Stimulated activated CD8-positive, alpha-beta memory T cell treated with anti-CD3 and anti-CD28 coated beads, Interleukin-2, amount 100 ng/mL, for 48 hours (primary cell): Measurements from ENCODE around the gene CBX1.
A peak's percentile ranks its signal among the peaks of the same experiment; 100 is the strongest.
"Not testable (repeated sequence)": the region's sequence is repeated elsewhere in the genome, so short reads cannot be mapped to it uniquely, and the experiment has no call there.

Experiments used
- DNase-seq, 2 donors: peaks; one replicate each; pipeline ENCODE4 v3.0.0-alpha.2; 2020; ENCODE audit warnings: low read depth in 2 of 2

CBX1 gene

DNA sequence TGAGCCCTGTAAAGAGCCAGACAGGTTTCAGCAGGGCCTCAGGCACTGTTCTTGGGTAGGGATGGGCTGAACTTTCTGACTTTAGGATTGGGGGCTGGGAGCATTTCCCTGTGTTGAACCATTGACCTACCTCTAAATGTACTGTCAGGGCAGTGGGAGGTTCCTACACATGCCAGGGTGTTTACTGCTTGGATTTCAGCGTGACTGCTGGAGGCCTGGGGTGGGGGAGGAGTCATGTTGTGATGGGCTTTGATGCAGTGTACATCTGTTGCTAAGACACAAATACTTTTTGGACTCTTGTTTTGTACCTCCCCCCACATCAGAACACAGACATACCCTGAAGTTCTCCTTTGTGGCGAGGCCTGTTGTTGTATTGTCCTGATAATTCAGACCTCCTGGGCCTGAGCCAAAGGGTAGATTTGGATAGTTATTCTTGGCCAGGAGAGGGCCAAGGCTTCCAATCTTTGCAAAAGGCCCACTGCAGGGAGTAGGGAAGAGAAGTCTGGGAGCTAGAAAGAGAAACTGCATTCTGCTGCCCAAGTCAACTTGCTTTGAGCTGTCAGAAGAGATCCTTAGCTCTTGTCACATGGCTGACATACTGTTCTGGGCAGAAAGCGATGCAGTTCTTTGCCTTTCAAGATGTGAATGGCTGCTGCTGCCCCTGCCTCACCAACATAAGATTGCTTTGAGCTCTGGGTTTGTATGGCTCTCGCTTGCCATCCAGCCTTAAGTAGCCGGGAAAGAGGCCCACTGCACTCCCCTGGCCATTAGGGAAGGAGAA is 49.4 kb downstream of the CBX1 start:
- no peak for DNase-seq

DNA sequence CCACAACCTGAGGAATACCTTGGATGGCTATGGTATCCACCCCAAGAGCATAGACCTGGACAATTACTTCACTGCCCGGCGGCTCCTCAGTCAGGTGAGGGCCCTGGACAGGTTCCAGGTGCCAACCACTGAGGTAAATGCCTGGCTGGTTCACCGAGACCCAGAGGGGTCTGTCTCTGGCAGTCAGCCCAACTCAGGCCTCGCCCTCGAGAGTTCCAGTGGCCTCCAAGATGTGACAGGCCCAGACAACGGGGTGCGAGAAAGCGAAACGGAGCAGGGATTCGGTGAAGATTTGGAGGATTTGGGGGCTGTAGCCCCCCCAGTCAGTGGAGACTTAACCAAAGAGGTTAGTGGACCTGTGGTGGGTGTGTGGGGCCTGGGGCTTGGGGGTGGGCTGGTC is 50.0 kb downstream of the CBX1 start:
- DNase-seq: no peak

DNA sequence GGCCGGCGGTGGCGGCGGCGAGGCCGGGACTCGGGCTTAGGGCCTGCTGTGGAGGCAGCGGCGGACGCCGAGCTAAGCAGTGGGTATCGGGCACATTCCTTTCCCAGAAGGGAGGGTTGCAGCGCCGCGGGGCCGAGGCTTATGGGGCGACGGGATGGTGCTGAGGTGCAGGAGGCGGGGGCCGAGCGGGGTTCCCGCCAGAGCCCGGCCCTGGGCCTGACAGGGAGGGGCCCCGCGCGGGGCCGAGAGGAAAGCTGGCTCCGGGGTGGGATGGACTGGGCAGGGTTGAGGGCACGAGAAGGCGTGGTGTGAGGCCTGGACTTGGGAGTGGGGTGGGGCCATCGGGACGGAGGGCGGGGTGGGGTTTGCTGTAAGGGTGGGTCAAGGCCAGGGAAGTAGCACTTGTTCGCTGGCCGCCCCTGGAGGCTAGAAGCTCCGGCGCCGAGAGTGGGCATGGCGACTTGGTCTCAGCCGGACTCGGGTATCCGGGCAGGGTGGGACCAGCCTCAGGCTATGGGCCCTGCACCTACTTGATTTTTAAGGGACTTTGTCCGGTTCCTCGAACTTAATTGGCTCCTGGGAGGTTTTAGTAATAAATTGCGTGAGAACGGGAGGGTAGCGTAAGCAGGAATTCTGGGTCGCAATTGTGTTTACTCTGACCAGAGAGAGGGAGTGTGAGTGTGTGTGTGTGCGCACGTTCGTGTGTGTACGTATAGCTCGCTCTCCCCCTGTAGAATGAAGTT is 52.7 kb downstream of the CBX1 start:
- DNase-seq: peak; percentile 55 to 57

DNA sequence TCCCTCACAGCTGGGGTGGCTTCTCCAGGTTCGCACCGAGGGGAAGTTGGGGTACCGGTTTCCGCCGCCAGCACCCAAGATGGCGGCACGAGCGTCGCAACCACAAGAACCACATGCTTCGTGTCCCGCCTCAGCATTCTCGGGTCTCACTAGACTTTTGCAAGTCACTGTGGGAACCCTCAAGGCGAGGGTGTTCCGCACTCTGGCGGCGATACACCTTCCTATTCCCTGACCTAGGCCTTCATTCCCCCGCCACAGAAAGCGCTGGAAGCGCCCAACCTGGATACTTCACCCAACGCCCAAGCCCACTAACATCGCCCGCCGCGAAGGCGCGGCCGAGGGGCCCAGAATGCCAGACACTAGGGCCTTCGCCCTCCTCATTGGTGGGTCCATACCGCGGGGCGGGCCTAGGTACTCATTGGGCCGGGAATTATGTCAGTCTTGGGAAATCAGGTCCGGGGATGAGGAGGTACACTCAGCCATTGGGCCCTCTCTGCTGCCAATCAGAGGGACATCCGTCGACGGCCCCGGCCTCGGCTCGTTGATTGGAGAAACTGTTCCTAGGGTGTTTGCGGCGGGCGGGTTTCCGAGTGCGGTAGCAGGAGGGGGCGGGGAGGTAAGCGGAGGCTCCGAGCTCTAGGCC is 53.4 kb downstream of the CBX1 start, which contains the start of gene NFE2L1:
NFE2L1 (plus strand) TSS at position 619 of the 643 bp plus-strand sequence. CDS start 2,760 bp downstream, outside the sequence.
- peak; percentile 92 to 96 for DNase-seq

DNA sequence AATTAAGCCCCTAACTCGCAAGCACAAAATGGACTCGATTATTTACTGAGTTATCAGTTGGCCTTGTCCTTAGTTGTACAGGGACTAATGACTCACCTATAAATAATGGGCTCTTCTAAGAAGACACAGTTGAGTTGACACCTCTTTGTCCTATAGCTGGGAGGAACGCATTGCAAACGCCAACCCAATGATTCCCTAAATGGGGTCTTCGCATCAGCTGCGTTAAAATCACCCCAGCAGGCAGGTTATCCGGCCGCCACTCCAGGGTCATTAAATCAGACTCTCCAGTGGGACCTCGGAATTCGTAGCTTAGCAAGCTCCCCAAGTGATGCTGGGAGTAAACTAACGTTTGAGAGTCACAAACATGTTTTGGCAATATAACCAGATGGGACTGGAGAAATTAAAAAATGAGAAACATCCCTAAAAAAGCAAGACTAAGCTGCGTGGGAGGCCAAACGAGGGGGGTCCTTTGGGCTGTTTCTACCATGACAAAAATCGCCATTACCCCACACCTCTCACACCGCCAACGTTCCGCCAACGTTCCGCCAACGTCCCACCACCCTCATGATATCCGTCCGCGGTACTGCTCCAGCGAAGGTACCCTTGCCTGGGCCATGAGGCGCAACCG is 54.1 kb downstream of the CBX1 start:
- DNase-seq: no peak

DNA sequence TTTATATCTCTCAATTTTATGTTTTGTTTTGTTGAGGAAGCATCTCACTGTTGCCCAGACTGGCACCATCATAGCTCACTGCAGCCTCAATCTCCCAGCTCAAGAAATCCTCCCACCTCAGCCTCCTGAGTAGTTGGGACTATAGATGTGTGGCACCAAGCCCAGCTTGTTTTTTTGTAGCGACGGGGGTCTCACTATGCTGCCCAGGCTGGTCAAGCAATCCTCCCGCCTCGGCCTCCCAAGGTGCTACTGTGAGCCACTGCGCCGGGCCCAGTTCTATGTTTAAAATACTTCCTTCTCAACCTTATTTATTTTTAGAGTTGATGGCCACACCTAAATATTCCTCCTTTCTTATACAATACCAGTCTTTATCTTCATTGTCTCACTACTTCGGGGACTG is 55.0 kb downstream of the CBX1 start:
- no peak for DNase-seq

DNA sequence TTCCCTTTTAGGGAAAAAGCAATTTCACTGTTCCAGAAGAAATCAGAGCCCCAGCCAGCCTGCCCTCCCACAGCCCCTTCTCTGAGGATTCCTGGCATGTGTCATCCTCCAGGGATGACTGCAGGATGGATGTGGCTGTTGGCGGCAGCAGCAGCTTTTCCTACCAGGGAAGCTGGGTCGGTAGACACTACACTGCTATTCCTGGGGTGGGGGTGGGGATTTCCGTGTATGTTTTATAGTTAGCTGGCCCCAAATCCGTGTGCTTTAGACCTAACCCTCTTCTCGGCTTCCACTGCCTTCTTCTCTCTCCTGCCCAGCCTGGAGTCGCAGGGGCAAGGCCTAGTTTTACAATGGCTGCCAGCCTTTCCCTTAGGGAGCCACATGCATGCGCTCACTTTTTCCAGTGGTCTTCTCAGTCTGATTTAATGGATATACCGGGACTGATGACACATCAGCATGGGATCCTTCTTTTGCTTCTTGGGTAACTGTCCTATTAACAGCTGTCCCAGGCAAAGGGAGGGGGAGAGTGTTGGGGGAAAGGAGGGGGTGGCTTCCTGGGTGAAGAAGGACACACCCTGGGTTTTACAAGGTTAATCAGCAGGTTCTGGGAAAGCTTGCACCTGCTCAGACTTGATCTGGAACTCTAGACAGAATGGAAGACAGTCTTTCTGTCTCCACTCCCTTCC is 55.8 kb downstream of the CBX1 start:
- no peak for DNase-seq

DNA sequence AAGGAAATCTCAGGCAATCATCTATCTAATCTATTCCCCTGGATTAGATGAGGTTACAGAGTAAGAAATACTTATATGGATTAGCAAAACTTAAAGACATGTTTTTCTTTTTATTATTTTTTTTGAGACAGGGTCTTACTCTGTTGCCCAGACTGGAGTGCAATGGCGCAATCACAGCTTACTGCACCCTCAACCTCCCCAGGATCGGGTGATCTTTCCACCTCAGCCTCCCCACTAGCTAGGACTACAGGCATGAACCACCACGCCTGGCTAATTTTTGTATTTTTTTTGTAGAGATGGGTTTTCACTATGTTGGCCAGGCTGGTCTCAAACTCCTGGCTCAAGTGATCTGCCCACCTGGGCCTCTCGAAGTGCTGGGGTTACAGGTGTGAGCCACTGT is 56.4 kb downstream of the CBX1 start:
- DNase-seq: no peak

DNA sequence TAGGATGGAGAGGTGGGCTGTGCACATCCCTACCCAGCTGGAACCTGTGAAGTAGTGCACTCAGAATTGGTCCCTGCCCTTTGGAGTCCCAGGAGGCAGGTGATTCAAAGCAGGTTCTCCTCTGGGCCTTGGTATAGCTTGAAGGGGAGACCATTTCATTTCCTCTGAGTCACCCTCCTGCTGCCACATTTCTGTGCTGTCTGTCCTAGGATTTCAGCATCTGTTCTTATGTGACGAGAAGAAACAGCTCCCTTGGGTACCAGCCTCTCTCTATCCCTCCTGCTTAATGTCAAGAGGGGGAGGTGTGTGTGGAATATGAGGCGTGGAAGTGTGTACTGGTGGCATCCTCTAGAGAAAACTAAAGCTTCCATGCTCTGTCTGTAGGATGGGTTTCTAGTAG is 58.1 kb downstream of the CBX1 start:
- DNase-seq: no peak

DNA sequence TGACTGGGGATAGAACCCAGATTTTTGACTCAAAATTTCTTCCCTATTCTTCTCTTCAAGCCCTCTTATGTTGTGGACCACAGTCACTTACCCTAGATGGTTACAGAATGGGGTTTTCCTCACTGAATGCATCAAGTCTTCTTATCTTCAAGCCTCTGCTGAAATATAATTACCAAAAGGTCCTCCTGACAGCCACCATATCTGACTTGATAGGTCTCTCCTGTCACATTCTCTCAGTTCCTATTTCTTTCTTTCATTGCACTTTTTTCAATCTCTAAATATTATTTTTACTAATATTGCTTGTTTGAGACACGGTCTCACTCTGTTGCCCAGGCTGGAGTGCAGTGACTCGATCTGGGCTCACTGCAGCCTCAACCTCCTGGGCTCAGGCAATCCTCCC is 62.6 kb downstream of the CBX1 start:
- DNase-seq: no peak

DNA sequence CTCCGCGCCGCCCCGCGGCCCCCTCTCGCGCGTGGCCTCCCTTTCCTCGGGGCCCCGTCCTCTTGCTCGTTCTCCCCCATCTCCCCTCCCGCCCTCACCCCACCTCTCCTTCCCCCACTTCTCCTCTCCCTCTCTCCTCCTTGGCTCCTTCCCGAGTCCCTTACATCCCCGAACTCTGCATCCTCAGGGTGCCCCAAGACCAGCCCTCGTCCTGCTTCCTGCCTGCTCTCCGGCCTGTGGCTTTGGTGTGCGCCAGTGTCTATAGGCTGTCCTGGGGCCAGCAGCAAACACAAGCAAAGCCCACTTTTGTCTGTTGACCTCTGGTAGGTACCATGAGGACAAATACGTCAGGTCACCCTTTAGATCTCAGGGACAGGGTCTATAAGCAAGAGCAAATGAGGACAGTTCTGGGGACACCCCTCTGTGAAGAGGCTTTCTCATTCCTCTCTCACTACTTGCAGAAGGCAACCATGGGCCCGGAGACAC is 63.4 kb downstream of the CBX1 start:
- no peak for DNase-seq

DNA sequence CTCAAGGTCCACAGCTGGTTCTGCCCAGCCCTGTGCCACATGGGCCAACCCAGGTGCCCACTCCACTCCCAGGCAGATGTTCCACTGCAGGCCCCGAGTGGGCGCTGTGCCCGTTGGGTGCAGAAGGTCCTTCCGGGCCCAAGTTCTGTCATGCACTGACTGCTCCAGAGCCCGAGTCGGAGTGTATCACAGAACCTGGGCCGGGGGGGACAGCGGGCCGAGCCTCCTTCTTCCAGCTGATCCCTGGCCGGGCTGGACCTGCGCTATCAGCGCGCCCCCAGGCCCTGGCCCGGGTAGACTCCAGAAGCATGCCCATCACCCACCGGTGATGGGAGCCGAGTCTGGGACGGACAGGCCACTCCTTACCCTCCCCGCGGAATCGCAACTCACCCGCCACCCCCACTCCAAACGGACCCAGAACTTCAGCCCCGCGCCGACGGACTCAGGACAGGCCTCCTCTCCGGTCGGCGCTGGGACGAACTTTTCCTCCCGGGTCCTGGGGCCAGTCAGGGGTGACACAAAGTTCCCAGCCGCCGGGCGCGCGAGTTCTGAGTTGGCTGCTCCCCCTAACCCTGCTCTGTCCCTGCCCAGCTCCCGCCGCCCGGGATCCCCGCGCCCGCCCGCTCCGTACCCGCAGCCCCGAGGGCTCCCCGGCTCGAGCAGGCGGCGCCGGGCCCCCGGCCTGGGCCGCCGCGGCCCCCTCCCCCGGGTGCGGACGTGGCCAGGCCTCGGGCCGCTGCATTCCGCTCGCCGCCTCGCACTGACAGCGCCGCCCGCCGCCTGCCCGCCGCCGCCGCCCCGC is 64.0 kb downstream of the CBX1 start, which contains the start of gene COPZ2:
COPZ2 (minus strand) TSS at position 762 of the 802 bp plus-strand sequence; CDS start at position 742, 20 bp downstream.
- peak in 1 of 2 donors; percentile 52 for DNase-seq

DNA sequence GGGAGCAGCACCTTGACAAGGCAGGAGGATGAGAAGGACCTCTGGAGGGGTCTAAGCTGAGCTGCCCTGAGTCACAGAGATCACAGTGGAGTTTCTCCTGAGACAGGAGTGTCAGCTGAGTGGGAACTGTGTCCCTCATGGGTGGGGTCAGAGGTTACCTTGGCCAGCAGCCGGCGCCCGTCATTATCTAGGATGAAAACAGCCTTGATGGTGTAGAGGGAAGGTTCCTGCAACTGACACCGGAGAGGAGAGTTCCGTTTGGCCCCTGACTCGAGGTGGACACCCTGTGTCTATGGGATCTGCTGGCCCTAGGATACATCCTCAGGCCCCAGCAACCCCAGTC is 64.6 kb downstream of the CBX1 start:
- no peak for DNase-seq

DNA sequence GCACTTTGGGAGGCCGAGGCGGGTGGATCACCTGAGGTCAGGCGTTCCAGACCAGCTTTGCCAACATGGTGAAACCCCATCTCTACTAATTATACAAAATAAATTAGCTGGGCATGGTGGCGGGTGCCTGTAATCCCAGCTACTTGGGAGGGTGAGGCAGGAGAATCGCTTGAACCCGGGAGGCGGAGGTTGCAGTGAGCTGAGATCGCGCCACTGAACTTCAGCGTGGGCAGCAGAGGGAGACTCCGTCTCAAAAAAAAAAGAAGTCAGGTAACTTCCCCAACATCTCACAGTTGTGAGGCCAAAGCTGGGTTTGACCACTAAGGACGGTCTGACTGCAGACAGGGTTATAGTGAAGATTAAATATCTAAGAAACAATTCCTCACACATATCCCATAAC is 66.5 kb downstream of the CBX1 start:
- not testable (repeated sequence) for DNase-seq

DNA sequence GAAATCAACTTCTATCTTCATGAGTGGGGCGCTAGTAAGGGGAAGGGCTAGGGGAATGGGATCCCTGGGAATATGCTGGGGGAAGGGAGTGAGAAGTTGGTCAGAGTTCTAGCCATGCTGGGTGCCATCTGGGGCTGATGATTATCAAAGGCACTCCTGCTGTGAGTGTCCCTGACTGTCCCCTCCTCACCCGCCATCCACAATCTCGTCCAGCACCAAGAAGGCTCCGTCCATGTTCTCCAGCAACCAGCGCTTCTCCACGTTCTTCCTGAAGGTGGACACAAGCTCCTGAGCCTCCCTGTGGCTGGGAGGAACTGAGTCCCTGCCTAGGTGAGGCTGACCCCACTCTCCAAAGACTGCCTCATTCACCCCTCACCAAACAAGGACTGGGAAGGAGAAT is 69.3 kb downstream of the CBX1 start:
- DNase-seq: no peak

DNA sequence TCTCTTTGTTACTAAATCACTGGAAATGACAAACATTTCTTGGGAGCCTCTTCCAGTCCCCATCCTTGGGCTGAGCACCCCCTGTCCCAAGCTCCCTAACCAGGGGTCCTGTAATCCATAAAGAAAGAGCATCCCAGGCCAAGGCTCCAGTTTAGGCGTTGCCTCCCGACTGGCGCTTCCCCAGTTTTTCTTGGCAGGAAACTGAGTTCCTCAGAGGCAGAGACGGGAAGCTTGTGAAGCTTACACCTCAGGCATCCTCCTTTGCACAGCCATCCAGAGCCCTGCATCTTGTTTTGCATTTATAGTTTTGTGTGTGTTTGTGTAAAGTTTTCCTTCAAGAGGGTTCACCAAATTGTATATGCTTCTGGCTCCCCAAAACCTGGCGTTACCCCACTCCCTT is 70.7 kb downstream of the CBX1 start:
- no peak for DNase-seq

DNA sequence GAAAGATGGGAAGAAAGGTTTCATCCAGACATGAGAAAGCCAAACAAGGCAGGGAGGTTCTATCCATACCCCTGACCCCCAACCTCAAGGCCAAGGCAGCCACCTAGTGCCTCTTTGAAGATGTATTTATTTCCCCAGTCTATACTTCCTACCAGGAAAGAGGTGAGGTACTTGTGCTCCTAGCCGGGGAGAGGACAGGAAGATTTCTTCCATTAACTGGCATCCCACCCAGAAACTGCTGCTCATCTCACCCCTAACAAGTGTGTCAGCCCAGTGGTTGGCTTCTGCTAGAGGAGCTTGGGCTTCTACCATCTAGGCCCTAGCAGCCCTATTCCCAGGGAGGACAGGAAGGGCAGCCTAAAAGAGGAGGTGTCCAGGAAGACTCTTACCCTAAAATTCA is 72.5 kb downstream of the CBX1 start:
- no peak for DNase-seq

DNA sequence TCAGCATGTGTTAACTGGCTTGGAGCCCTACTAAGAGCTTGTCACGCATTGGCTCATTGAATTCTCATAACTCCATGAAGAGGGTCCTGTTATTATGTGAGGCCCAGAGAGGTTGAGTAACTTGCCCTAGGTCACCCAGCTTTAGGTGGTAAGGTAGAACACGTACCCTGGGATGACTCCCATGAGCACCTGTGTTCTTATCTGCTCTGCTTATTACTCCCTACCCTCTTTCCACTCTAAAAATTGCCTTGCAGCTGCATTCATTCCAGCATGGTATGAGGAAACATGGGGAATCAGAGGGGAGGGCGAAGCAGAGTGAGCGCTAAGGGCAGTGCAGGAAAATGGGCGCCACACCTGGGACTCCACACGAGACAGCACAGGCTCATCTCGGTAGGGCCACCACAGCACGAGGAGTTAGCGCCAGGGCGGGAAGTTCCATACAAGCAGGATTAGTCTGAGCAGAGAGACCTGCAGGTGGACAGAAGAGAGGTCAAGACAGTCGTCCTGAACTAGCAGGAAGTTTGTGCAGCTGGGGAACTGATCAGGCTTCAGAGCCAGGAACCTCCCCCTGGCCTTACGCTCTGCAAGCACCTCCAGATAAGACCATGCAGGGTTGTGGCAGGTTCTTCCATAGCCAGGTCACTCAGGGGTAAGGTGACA is 73.8 kb downstream of the CBX1 start:
- DNase-seq: no peak

DNA sequence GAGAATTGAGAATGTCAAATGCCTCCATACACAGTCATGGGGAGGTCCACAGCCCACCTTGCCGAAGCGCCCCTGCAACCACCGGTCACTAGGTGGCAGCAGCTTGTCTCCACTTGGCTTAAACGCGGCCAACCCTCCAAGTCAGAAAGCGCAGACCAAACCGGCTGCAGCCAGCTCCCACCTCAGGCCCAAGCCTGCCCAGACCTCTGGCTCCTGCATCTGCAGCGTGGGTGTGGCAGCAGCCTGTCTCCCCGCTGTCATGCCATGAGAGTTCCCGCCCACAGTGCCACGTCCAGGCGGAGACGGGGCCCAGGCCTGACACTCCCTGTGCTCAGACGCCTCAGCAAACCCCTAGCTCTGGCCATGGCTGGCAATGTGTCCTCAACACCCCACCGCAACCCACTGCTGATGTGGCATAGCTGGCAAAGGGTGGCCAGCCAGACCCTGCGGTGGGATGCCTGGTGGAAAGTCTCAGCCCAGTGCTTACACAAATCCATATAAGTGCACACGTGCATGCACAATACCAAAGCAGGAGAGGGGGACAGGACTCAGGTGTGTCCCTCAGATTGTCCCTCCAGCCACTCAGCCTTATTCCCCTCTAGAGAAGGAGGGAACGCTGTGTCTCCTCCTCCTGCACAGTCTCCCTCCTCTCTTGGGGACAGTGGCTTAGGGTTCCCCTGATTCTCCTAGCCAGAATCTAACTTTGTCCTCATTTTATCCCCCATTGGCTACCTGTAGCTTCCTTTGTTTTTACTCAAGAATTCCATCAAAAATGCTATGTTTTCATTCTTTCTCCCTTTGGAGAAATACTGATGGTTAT is 74.6 kb downstream of the CBX1 start:
- DNase-seq: peak; percentile 61 to 72
